SK-N-MC (cell line): ENCODE measurements around the gene PITPNC1.

Experiments used
- EZH2 ChIP-seq: fragments of 200-600 bp; sonication (generic); IDR thresholded peaks from one replicate; pipeline ENCODE4 v1.6.1; 2017; ENCODE audit warnings: antibody characterized with exemption
- FOXP2 ChIP-seq: optimal IDR thresholded peaks from 2 replicates; pipeline ENCODE3; 2011; ENCODE audit warnings: mild to moderate bottlenecking, moderate library complexity; ENCODE audit not compliant: insufficient read depth; ENCODE audit errors: extremely low read length, control extremely low read depth

DNA sequence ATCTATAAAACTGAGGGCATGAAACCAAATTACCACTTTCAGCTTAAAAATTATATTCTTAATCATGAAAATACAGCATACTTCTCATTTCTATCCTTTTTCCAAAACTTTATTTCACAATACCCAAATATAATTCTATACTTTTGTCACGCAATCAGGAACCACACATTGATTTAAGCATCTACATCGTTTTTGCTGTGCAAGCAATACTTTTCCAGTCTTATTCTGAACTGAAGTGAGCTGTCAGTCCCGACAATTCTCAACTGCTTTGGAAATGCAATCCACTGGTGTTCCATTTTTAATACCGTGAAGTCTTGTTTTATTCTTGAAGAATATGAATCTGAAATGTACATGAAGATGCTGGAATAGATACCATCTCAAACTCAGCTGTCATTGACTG lies 280.5 kb downstream of the PITPNC1 start:
- TF ChIP-seq EZH2 (no peak), FOXP2 (no peak)
